Right lobe of liver (tissue), 6 donors: Measurements from ENCODE around the gene OAS3. TPM values are rescaled to one million over a fixed set of nuclear protein-coding genes. Genes with fewer than 3 reads are reported as not detected.

Source experiments
- ATAC-seq, 4 donors: fragments of 200-7000 bp; cut with Tn5 transposase; one replicate each; pipeline ENCODE4 v1.9.1; 2020; ENCODE audit warnings: mild to moderate bottlenecking in 4 of 4, moderate library complexity in 4 of 4
- DNase-seq, 3 donors: peaks; one replicate each; pipeline ENCODE4 v3.0.0-alpha.2; 2020
- H3K27ac ChIP-seq, 3 donors: fragments of 200-600 bp; one replicate each; pipeline ENCODE4 v1.8.0; 2022
- H3K27me3 ChIP-seq, 2 donors: fragments of 200-600 bp; one replicate each; pipeline ENCODE4 v1.8.0; 2022
- H3K36me3 ChIP-seq, 4 donors: fragments of 200-600 bp; sonication (generic) in 1 of 4; one replicate each; pipeline versions ENCODE4 v1.5.1 to v1.8.0; 2017 to 2022; ENCODE audit warnings: control low read depth in 1 of 4
- H3K4me1 ChIP-seq, 4 donors: fragments of 200-600 bp; sonication (generic) in 1 of 4; one replicate each; pipeline versions ENCODE4 v1.5.1 to v1.8.0; 2017 to 2022; ENCODE audit warnings: control low read depth in 1 of 4
- H3K4me3 ChIP-seq, 3 donors: fragments of 200-600 bp; one replicate each; pipeline ENCODE4 v1.8.0; 2022
- H3K9me3 ChIP-seq, 4 donors: fragments of 200-600 bp; sonication (generic) in 1 of 4; one replicate each; pipeline versions ENCODE4 v1.5.1 to v1.8.0; 2017 to 2022; ENCODE audit warnings: control low read depth in 1 of 4
- POLR2A ChIP-seq: fragments of 450-650 bp; IDR thresholded peaks from one replicate; pipeline ENCODE4 v1.6.1; 2017; ENCODE audit warnings: antibody characterized with exemption, mild to moderate bottlenecking
- WGBS: methylation state at CpG from one replicate; pipeline ENCODE4 v1.1.6; 2018; ENCODE audit warnings: low coverage, low lambda C conversion rate; ENCODE audit not compliant: insufficient coverage; ENCODE audit errors: missing lambda C conversion rate; 5-methylcytosine and 5-hydroxymethylcytosine counted together
- intact Hi-C, 2 donors: fragments of 100-400 bp; cut with DNase I; formaldehyde crosslinking; loops; one replicate each; pipeline versions ENCODE4 v1.11.2 to v1.14.1; 2022
- total RNA-seq, 6 experiments: library from RNA; depleted of rRNA in 2 of 6; stranded (reverse); fragments of >200 nt in 2 of 6; fragmentation: NEBNext Ultra II Directional in 3 of 6; extraction: Animal tissue kit (Norgen Biotek cat#: 25700) in 3 of 6; gene quantifications; one replicate each; pipeline versions ENCODE4 v1.1.0 to v1.2.4, GENCODE V29; 2016 to 2023
- TF ChIP-seq, protein P1 (sequence below), 4 donors: fragments of 200-600 bp in 3 of 4; fragments of 450-650 bp in 1 of 4; IDR thresholded peaks; one replicate each; pipeline versions ENCODE4 v1.5.1 to v1.8.0; 2016 to 2022; ENCODE audit warnings: antibody characterized with exemption in 4 of 4, mild to moderate bottlenecking in 2 of 4
- donor health status: DM: no; HTN: yes; CAD: no.
- donor health status: DM: no; HTN: no; CAD: no.
- donor health status: DM: no; HTN: no; CAD: no.
- donor health status: DM: no; HTN: yes; CAD: no.
- donor health status: DM: no; HTN: yes; CAD: no.

OAS3 gene
- total RNA-seq, 6 experiments from 2014 or later = 4.4 to 10.2 (median 7.2) TPM

DNA sequence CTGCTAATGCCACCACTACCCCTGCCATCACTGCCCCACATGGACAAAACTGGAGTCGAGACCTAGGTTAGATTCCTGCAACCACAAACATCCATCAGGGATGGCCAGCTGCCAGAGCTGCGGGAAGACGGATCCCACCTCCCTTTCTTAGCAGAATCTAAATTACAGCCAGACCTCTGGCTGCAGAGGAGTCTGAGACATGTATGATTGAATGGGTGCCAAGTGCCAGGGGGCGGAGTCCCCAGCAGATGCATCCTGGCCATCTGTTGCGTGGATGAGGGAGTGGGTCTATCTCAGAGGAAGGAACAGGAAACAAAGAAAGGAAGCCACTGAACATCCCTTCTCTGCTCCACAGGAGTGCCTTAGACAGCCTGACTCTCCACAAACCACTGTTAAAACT lies 33.0 kb downstream of the OAS3 start:
- no peak overlapping the region for H3K4me3 ChIP-seq
- intact Hi-C loops = no loop called here
- TF ChIP-seq, protein P1, sequence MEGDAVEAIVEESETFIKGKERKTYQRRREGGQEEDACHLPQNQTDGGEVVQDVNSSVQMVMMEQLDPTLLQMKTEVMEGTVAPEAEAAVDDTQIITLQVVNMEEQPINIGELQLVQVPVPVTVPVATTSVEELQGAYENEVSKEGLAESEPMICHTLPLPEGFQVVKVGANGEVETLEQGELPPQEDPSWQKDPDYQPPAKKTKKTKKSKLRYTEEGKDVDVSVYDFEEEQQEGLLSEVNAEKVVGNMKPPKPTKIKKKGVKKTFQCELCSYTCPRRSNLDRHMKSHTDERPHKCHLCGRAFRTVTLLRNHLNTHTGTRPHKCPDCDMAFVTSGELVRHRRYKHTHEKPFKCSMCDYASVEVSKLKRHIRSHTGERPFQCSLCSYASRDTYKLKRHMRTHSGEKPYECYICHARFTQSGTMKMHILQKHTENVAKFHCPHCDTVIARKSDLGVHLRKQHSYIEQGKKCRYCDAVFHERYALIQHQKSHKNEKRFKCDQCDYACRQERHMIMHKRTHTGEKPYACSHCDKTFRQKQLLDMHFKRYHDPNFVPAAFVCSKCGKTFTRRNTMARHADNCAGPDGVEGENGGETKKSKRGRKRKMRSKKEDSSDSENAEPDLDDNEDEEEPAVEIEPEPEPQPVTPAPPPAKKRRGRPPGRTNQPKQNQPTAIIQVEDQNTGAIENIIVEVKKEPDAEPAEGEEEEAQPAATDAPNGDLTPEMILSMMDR (IDR thresholded peaks at IDR 0.05) = no peak
- TF ChIP-seq POLR2A = no peak
- no CpG with 5 or more reads among the region's 5 CpGs for WGBS
- no peaks in the 10 kb centered on the region for H3K4me1 ChIP-seq
- ATAC-seq = peak; percentile 45 to 68 (median 58)
- H3K9me3 ChIP-seq = no peaks in the 10 kb centered on the region
- peaks cover 0 to 8% (median 0%) of the 10 kb centered on the region in 4 donors for H3K36me3 ChIP-seq
- DNase-seq = no peak
- no peak overlapping the region for H3K27ac ChIP-seq
- H3K27me3 ChIP-seq = no peaks in the 10 kb centered on the region

DNA sequence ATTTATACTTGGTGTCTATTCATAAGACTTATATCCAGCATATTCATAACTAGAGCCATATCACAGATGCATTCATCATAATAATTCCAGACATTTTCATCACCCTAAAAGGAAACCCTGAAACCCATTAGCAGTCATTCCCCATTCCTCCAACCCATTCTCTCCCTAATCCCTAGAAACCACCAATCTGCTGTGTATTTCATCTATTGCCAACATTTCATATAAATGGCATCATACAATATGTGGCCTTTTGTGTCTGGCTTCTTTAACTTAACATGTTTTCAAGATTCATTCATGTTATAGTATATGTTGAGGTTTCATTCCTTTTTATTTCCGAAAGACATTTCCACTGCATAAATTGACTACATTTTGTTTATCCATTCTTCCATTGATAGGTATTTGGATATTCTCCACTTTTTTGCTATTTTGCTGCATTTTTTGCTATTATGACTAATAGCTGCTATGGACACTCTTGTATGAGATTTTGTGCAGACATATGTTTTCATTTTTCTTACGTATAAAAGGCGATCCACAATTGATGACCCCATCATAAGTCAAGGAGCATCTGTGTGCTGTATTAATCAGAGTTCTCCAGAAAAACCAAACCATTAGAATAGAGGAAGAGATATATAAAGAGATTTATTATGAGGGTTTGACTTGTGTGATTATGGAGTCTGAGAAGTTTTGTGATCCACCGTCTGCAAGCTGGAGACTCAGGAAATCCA lies 34.9 kb downstream of the OAS3 start:
- Histone ChIP-seq H3K4me1 (no peaks in the 10 kb centered on the region), H3K36me3 (no peaks in the 10 kb centered on the region), H3K9me3 (no peaks in the 10 kb centered on the region), H3K27ac (no peak overlapping the region), H3K27me3 (no peaks in the 10 kb centered on the region), H3K4me3 (no peak overlapping the region)
- DNase-seq = no peak
- WGBS = 78% methylated on average over 4 of the region's 4 CpGs
- intact Hi-C loops = no loop called here
- TF ChIP-seq, protein P1 (IDR thresholded peaks at IDR 0.05) = no peak
- no peak for TF ChIP-seq POLR2A
- no peak for ATAC-seq

DNA sequence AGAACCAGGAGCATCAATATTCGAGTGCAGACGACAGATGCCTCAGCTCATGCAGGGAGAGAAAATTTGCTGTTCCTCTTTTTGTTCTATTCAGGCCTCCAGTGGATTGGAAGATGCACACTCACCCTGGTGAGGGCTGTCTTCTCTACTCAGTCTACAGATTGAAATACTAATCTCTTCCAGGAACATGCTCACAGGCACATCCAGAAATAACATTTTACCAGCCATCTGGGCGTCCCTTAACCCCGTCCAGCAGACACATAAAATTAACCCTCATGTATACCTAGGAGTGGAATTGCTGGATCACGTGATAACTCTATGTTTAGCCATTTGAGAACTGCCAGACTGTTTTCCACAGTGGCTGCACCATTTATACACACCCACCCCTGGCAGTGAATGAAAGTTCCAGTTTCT lies 35.6 kb downstream of the OAS3 start:
- TF ChIP-seq, protein P1 (IDR thresholded peaks at IDR 0.05) = no peak
- no peak for TF ChIP-seq POLR2A
- DNase-seq = no peak
- Histone ChIP-seq H3K4me3 (no peak overlapping the region), H3K9me3 (no peaks in the 10 kb centered on the region), H3K36me3 (no peaks in the 10 kb centered on the region), H3K27ac (no peak overlapping the region), H3K4me1 (peaks cover 0 to 3% (median 0%) of the 10 kb centered on the region in 4 donors), H3K27me3 (no peaks in the 10 kb centered on the region)
- WGBS = 39% methylated on average over 5 of the region's 5 CpGs
- intact Hi-C loops = no loop called here
- ATAC-seq = no peak

DNA sequence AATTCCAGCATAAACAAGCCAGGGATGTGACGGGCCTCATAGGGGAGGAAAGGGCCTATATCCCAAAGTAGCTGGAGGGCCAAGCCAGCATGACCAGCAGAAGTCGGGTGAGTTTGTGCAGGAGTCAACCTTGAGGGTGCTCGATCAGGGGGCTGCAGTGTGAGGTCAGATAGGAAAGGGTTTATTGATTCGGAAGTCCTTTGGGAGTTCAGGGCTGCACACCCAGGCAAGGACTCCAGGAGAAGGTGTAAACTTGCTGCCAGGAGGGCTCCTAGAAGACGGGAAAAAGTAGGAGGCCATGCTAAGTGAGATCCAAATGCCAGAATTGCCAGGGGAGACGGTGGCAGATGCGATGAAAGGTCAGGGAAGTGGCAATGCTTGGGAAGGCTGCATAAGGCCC lies 36.6 kb downstream of the OAS3 start:
- no peaks in the 10 kb centered on the region for H3K27me3 ChIP-seq
- TF ChIP-seq POLR2A = no peak
- TF ChIP-seq, protein P1 (IDR thresholded peaks at IDR 0.05) = no peak
- 86% methylated on average over 6 of the region's 7 CpGs for WGBS
- H3K4me1 ChIP-seq = peaks cover 0 to 5% (median 0%) of the 10 kb centered on the region in 4 donors
- no peaks in the 10 kb centered on the region for H3K9me3 ChIP-seq
- intact Hi-C loops = no loop called here
- DNase-seq = no peak
- H3K4me3 ChIP-seq = no peak overlapping the region
- no peaks in the 10 kb centered on the region for H3K36me3 ChIP-seq
- ATAC-seq = no peak
- H3K27ac ChIP-seq = no peak overlapping the region
